CD14-positive monocyte (primary cell): Measurements from ENCODE around the gene ZFY. TPM values are rescaled to one million over a fixed set of nuclear protein-coding genes. Genes with fewer than 3 reads are reported as not detected.

Experiments
- DNase-seq, 3 donors: peaks; one replicate each; pipeline ENCODE4 v3.0.0-alpha.2; 2011 to 2022
- H2AFZ ChIP-seq: 2 replicates; pipeline ENCODE4 v1.6.0; 2012; ENCODE audit warnings: mild to moderate bottlenecking, low read depth, low read length, inconsistent platforms; ENCODE audit not compliant: insufficient read depth, poor library complexity, severe bottlenecking
- H3K27ac ChIP-seq, 2 donors: 1 replicate in 1 of 2; 2 replicates in 1 of 2; pipeline ENCODE4 v1.5.1; 2012 to 2013; ENCODE audit warnings: low read length in 2 of 2, control low read depth in 1 of 2, inconsistent platforms in 1 of 2, low read depth in 1 of 2, mild to moderate bottlenecking in 1 of 2
- H3K27me3 ChIP-seq, 2 donors: one replicate each; pipeline versions ENCODE4 v1.6.0 to v1.6.1; 2011 to 2013; ENCODE audit warnings: low read length in 2 of 2; ENCODE audit not compliant: control insufficient read depth in 2 of 2, insufficient read depth in 2 of 2
- H3K36me3 ChIP-seq, 2 donors: replicated peaks in 1 of 2; 1 replicate in 1 of 2; 2 replicates in 1 of 2; pipeline versions ENCODE4 v1.5.1 to v1.6.1; 2012 to 2013; ENCODE audit warnings: low read length in 2 of 2, control low read depth in 1 of 2, inconsistent platforms in 1 of 2, mild to moderate bottlenecking in 1 of 2; ENCODE audit not compliant: insufficient read depth in 2 of 2, control insufficient read depth in 1 of 2
- H3K4me1 ChIP-seq, 2 donors: 1 replicate in 1 of 2; 2 replicates in 1 of 2; pipeline versions ENCODE4 v1.5.1 to v1.6.1; 2012 to 2013; ENCODE audit warnings: low read length in 2 of 2, control low read depth in 1 of 2, inconsistent platforms in 1 of 2, mild to moderate bottlenecking in 1 of 2, moderate library complexity in 1 of 2; ENCODE audit not compliant: insufficient read depth in 2 of 2, control insufficient read depth in 1 of 2
- H3K4me2 ChIP-seq: replicated peaks from 2 replicates; pipeline ENCODE3; 2012; ENCODE audit warnings: low read length, moderate library complexity, mild to moderate bottlenecking; ENCODE audit not compliant: poor library complexity, severe bottlenecking; ENCODE audit errors: extremely low read depth
- H3K4me3 ChIP-seq, 3 experiments: fragments of 200-600 bp in 1 of 3; sonication (generic) in 1 of 3; replicated peaks in 1 of 3; 1 replicate in 2 of 3; 2 replicates in 1 of 3; pipeline ENCODE4 v1.5.1; 2011 to 2013; ENCODE audit warnings: low read length in 3 of 3, mild to moderate bottlenecking in 3 of 3, control low read depth in 2 of 3, low read depth in 2 of 3, inconsistent platforms in 1 of 3, moderate library complexity in 1 of 3
- H3K79me2 ChIP-seq: 2 replicates; pipeline ENCODE4 v1.6.0; 2012; ENCODE audit warnings: mild to moderate bottlenecking, control low read depth, inconsistent platforms, low read length, moderate library complexity; ENCODE audit not compliant: insufficient read depth
- H3K9ac ChIP-seq: 2 replicates; pipeline ENCODE4 v1.6.0; 2017; ENCODE audit warnings: low read length, mild to moderate bottlenecking; ENCODE audit not compliant: insufficient read depth, poor library complexity, severe bottlenecking
- H3K9me3 ChIP-seq, 2 donors: replicated peaks in 1 of 2; 1 replicate in 1 of 2; 2 replicates in 1 of 2; pipeline versions ENCODE4 v1.5.1 to v1.6.1; 2012 to 2013; ENCODE audit warnings: low read length in 2 of 2, control low read depth in 1 of 2; ENCODE audit not compliant: control insufficient read depth in 1 of 2, insufficient read depth in 1 of 2
- H4K20me1 ChIP-seq: 2 replicates; pipeline ENCODE4 v1.6.0; 2012; ENCODE audit warnings: mild to moderate bottlenecking, low read length, control low read depth, moderate library complexity; ENCODE audit not compliant: insufficient read depth
- H3K27ac Mint-ChIP-seq, 7 donors: one replicate each; pipeline ENCODE4 v1.8.0; 2020; ENCODE audit warnings: mild to moderate bottlenecking in 7 of 7, mixed read lengths in 7 of 7, moderate library complexity in 6 of 7, inconsistent platforms in 2 of 7
- H3K27me3 Mint-ChIP-seq, 3 donors: one replicate each; pipeline ENCODE4 v1.8.0; 2021 to 2022; ENCODE audit warnings: low read depth in 3 of 3, mild to moderate bottlenecking in 3 of 3, mixed read lengths in 3 of 3, moderate library complexity in 3 of 3, inconsistent platforms in 1 of 3
- H3K36me3 Mint-ChIP-seq, 2 donors: one replicate each; pipeline ENCODE4 v1.8.0; 2020; ENCODE audit warnings: mixed read lengths in 2 of 2, inconsistent platforms in 1 of 2, mild to moderate bottlenecking in 1 of 2
- H3K4me1 Mint-ChIP-seq: one replicate; pipeline ENCODE4 v1.8.0; 2020; ENCODE audit warnings: mild to moderate bottlenecking, mixed read lengths
- H3K4me3 Mint-ChIP-seq, 2 donors: one replicate each; pipeline ENCODE4 v1.8.0; 2020; ENCODE audit warnings: mild to moderate bottlenecking in 2 of 2, mixed read lengths in 2 of 2, moderate library complexity in 1 of 2
- H3K9me3 Mint-ChIP-seq, 7 donors: one replicate each; pipeline ENCODE4 v1.8.0; 2020 to 2022; ENCODE audit warnings: mixed read lengths in 7 of 7, mild to moderate bottlenecking in 6 of 7, moderate library complexity in 6 of 7, inconsistent platforms in 2 of 7
- CTCF ChIP-seq: fragments of 200-600 bp; IDR thresholded peaks from one replicate; pipeline ENCODE4 v1.8.0; 2022; ENCODE audit warnings: antibody characterized with exemption, mild to moderate bottlenecking
- WGBS: methylation state at CpG from one replicate; pipeline ENCODE4 v1.1.5; 2013; ENCODE audit warnings: missing lambda C conversion rate; ENCODE audit not compliant: insufficient coverage; 5-methylcytosine and 5-hydroxymethylcytosine counted together
- intact Hi-C, 2 donors: fragments of 100-400 bp; cut with micrococcal nuclease; formaldehyde crosslinking; loops; one replicate each; pipeline versions ENCODE4 v1.15.0 to v1.15.1; 2023
- polyA plus RNA-seq, 3 donors: library from polyadenylated mRNA; depleted of rRNA in 1 of 3; unstranded in 2 of 3; stranded (reverse) in 1 of 3; fragments of 300-500 nt in 2 of 3; fragments of >200 nt in 1 of 3; fragmentation: Illumina TruSeq in 2 of 3; gene quantifications; 1 replicate in 2 of 3; 2 replicates in 1 of 3; pipeline ENCODE4 v1.2.3, GENCODE V29; 2012 to 2021

The ZFY gene
- polyA plus RNA-seq, 3 donors = not detected

GRCh38 chrY:2964814-2965213, 29.6 kb downstream of the ZFY start:
- Histone ChIP-seq H2AFZ (no peak overlapping the region), H3K4me1 (peaks cover 0 to 5% of the 10 kb centered on the region in 2 donors), H3K79me2 (no peaks in the 10 kb centered on the region), H3K4me2 (no peak overlapping the region), H3K9ac (no peak overlapping the region), H3K27me3 (no peaks in the 10 kb centered on the region), H4K20me1 (no peaks in the 10 kb centered on the region), H3K36me3 (no peaks in the 10 kb centered on the region), H3K27ac (no peak overlapping the region), H3K4me3 (no peak overlapping the region), H3K9me3 (no peaks in the 10 kb centered on the region)
- Mint-ChIP-seq H3K4me3 (no peak overlapping the region), H3K4me1 (peaks cover 24% of the 10 kb centered on the region), H3K27me3 (no peaks in the 10 kb centered on the region), H3K27ac (no peak overlapping the region), H3K36me3 (peaks cover 0 to 11% of the 10 kb centered on the region in 2 donors), H3K9me3 (no peaks in the 10 kb centered on the region)
- intact Hi-C loops = no loop called here
- DNase-seq = no peak
- TF ChIP-seq CTCF = no peak
- no CpG with 5 or more reads among the region's 1 CpG for WGBS

GRCh38 chrY:2965629-2966028, 30.4 kb downstream of the ZFY start:
- no peaks in the 10 kb centered on the region for H3K9me3 Mint-ChIP-seq
- Histone ChIP-seq H3K4me2 (no peak overlapping the region), H2AFZ (no peak overlapping the region), H3K4me3 (no peak overlapping the region), H3K4me1 (peaks cover 0 to 9% of the 10 kb centered on the region in 2 donors), H3K27me3 (no peaks in the 10 kb centered on the region), H3K9ac (no peak overlapping the region), H3K9me3 (no peaks in the 10 kb centered on the region), H3K36me3 (no peaks in the 10 kb centered on the region), H3K27ac (no peak overlapping the region), H3K79me2 (no peaks in the 10 kb centered on the region), H4K20me1 (no peaks in the 10 kb centered on the region)
- intact Hi-C loops = no loop called here
- H3K36me3 Mint-ChIP-seq = peaks cover 0 to 11% of the 10 kb centered on the region in 2 donors
- no peak for DNase-seq
- TF ChIP-seq CTCF = no peak
- no peaks in the 10 kb centered on the region for H3K27me3 Mint-ChIP-seq
- peaks cover 26% of the 10 kb centered on the region for H3K4me1 Mint-ChIP-seq
- H3K4me3 Mint-ChIP-seq = no peak overlapping the region
- no CpG with 5 or more reads among the region's 1 CpG for WGBS
- no peak overlapping the region for H3K27ac Mint-ChIP-seq
